Measurements from ENCODE around the gene MYO3A.

- TF ChIP-seq SUZ12 (IDR thresholded peaks at IDR 0.05) (no peak), FOXA1 (IDR thresholded peaks at IDR 0.05) (no peak), NFRKB (IDR thresholded peaks at IDR 0.05) (no peak), FOXM1 (IDR thresholded peaks at IDR 0.05; ENCODE audit: borderline replicate concordance) (no peak), SP1 (IDR thresholded peaks at IDR 0.05) (no peak), CTBP1 (IDR thresholded peaks at IDR 0.05; ENCODE audit: borderline replicate concordance) (no peak)
- TF ChIP-seq, protein P1, sequence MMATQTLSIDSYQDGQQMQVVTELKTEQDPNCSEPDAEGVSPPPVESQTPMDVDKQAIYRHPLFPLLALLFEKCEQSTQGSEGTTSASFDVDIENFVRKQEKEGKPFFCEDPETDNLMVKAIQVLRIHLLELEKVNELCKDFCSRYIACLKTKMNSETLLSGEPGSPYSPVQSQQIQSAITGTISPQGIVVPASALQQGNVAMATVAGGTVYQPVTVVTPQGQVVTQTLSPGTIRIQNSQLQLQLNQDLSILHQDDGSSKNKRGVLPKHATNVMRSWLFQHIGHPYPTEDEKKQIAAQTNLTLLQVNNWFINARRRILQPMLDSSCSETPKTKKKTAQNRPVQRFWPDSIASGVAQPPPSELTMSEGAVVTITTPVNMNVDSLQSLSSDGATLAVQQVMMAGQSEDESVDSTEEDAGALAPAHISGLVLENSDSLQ (IDR thresholded peaks at IDR 0.05): no peak
Observed at GRCh38 chr10:25938405-25938804, 4.4 kb downstream of the MYO3A start.
